ENCODE results near the gene TANGO6.

Gene TANGO6

DNA sequence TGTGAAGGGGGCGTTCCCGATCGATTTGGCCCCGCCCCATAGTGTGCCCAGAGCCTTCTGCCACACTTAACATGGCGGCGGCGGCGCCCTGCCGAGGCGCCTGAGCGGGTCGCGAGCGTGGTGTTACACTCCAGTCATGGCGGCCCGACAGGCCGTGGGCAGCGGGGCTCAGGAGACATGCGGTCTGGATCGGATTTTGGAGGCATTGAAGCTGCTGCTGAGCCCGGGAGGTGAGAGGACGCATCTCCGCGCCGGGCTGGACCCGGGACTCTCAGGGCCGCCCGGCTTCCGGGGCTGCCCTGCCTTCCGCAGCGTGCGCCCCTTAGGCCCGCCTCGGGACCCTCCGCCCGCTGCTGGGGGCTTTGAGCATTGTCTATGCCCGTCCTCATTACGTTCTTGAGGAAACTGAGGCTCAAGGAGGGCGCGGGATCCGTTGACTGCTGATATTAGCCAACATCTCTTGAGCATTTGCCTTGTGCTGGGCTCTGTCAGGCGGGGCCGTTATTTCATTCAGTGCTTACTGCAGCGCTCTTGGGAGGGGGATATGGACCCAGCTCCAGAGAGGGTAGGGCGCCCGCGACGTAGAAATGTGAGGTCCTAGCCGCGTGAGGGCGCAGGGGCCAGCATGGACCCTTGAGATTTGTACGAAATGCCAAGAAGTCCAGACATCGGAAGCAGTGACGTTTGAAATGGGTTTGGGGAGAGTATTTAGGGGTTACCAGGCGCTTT lies at the start of gene TANGO6:
Gene TANGO6 (plus strand): TSS at position 50 of the 729 bp plus-strand sequence. CDS start 87 bp downstream, at position 137.
- peak within 1 kb of the TSS; percentile 86 for H3K4me3 ChIP-seq (ENCODE audit: low read depth, low read length)

DNA sequence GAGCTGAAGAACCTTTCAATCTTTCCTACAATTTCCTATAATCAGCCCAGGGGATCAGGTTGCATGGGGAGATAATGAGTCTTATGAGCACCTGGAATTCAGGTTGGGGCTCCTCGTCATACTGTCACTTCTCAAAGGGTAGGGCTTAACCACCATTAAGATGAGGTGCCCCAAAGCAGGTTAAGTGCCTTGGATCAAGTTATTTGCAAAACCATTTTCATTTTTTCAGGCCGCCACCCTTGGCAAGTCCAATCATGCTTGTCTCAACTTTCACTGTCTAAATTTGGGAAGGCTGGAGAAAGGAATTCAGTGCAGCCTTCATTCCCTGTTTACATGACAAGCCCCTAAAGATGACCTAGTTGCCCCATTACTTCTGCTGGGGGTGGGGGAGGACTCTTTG lies 44.9 kb upstream of the TANGO6 start:
- no peak overlapping the region for H3K4me3 ChIP-seq (ENCODE audit: low read depth, low read length)

DNA sequence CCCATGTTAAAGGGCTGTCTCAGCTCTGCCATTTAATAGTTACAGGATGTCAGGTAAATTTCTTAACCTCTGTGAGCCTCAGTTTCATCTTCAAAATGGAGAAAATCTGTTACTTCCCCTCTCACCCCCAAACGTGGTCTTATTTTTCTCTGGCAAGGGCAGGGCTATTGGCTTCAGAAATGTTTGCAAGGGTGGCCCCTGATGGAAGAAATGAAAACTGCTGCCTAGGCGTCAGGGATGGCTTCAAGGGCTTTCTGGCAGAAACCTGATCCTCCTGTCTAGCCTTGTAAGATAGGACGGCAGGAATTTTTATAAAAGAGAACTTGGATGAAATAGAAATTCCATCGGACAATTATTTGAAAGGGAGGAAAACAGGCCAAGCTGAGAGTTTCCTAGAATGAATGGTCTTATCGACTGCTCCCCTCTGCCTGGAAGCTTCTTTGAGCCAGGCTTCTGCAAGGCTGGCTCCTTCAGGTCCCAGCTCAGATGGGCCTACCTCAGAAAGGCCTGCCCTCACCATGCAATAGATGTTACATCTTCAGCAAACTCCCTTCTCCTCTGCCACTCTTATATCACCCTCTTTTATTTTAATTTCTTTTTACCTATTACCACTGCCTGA lies 43.0 kb upstream of the TANGO6 start:
- H3K4me3 ChIP-seq (ENCODE audit: low read depth, low read length) = no peak overlapping the region

DNA sequence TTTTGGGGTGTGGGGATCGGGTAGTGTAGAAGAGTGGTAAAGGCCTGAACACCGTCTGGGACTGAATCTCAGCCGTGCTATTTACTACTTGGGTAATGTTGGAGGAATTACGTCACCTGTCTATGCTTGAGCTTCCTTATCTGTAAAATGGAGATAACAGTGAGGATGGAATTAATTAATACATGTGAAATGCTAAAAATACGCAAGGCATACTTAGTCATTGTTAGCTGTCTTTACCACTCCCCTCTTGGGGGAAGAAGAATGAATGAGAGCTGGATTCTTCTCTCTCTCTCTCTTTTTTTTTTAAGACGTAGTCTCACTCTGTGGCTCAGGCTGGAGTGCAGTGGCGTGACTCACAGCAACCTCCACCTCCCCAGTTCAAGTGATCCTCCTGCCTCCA lies 41.1 kb upstream of the TANGO6 start:
- H3K4me3 ChIP-seq (ENCODE audit: low read depth, low read length) = no peak overlapping the region

DNA sequence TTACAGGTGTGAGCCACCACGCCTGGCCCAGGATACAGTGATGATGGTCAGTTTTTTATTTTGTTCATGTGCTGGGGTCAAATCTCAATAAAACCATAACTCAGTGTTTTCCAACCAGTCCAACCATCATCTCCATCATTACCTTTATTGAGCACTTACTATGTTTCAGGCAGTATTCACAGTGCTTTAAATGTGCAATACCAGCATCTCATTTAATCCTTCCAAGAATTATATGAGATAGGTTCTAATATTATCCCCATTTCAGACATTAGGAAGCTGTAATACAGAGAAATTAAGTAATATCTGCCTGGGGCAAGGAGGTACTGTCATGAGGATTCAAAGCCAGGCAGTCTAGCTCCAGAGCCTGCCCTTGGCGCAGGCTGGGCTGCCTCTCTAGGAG lies 36.9 kb upstream of the TANGO6 start:
- no peak overlapping the region for H3K4me3 ChIP-seq (ENCODE audit: low read depth, low read length)

DNA sequence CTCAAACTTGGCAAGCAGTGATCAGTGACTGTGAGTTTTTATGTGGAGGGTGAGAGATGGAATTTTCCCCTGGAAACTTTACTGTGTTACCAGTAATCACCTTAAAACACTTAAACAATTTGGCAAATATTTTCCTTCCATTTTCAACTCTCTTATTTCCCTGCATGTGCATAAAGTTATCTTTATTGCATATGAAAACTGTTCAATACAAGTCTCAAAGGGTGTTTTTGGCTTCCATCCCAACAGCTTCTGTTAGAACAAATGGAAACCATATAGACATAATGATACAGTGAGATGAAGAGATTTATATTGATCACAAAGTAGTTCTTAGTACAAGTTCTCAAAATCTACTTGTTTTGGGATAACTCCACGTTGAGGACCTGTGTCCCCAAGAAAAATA lies 36.4 kb upstream of the TANGO6 start:
- H3K4me3 ChIP-seq (ENCODE audit: low read depth, low read length) = no peak overlapping the region

DNA sequence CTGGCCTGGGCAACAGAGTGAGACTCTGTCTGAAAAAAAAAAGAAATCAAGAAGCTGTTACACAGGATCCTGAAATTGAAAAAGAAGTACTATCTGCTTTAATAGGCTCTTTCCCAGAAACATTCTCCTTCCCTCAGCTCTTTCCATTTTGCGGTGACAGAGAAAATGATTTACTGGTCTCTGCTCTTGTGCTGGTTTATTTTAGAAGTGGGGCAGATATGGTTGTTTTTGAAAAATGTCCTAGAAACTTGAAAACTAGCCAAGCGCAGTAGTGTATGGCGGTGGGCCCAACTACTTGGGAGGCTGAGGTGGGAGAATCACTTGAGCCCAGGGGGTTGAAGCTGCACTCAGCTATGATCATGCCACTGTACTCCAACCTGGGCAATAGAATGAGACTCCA lies 28.8 kb upstream of the TANGO6 start:
- no peak overlapping the region for H3K4me3 ChIP-seq (ENCODE audit: low read depth, low read length)

DNA sequence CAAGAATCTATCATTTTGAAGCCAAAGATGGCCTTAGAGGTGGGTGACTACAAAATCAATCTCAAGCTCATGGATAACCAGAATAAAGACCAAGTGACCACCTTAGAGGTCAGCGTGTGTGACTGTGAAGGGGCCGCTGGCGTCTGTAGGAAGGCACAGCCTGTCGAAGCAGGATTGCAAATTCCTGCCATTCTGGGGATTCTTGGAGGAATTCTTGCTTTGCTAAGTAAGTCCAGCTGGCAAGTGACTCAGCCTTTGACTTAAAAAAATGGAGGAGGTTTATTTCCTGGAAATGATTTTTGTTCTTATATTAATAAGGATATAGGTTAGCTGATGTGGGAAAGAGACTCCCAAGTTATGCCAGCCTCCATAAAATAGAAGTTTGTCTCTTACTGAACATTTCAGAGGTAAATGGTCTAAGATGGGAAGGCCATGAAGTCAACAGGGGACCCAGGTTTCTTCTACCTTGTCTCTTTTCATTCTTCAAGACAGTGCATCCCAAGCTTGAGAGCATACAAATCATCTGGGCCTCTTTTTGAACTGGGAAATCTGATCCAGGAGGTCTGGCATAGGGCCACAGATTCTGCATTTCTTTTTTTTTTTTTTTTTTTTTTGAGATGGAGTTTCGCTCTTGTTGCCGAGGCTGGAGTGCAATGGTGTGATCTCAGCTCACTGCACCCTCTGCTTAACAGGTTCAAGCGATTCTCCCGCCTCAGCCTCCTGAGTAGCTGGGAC lies 19.8 kb upstream of the TANGO6 start:
- H3K4me3 ChIP-seq (ENCODE audit: low read depth, low read length) = no peak overlapping the region

DNA sequence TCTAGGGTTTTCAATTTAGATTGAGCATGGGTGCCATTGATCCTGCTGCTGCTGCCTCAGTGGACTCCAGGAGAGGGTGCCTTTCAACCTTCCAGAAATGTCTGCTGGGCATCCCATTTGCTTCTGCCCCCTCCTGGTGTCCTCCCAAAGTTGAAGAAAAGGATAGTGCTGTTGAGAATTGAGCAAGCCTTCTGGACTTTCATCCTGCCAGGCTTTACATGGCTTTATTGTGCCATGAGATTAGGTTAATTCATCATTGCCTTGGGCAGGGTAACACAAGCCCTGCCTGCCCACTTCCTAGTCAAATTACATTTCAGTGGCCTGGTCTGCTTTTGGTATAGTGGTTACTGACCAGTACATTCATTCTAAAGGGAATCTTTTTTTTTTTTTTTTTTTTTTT lies 17.9 kb upstream of the TANGO6 start:
- no peak overlapping the region for H3K4me3 ChIP-seq (ENCODE audit: low read depth, low read length)

DNA sequence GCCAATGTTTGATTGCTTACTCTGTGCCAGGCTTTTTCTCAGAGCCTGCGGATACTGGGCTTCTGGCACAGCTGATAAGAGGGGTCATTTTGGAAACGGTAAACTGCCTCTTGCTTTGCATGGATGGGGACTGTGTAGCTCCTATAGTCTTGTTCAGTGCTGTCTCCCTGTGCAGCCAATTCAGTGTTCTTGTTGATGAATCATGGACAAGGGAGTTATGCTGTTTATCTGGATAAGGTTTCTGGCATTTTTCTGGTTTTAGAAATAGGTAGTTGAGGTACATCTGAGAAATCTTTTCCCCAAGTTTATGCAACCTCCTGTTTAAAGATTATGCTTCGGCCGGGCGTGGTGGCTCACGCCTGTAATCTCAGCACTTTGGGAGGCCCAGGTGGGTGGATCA lies 16.7 kb upstream of the TANGO6 start:
- H3K4me3 ChIP-seq (ENCODE audit: low read depth, low read length) = no peak overlapping the region

DNA sequence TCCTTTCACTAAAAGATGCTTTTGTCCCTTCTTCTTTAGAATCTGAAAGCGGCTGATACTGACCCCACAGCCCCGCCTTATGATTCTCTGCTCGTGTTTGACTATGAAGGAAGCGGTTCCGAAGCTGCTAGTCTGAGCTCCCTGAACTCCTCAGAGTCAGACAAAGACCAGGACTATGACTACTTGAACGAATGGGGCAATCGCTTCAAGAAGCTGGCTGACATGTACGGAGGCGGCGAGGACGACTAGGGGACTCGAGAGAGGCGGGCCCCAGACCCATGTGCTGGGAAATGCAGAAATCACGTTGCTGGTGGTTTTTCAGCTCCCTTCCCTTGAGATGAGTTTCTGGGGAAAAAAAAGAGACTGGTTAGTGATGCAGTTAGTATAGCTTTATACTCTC lies 10.1 kb upstream of the TANGO6 start:
- no peak overlapping the region for H3K4me3 ChIP-seq (ENCODE audit: low read depth, low read length)

DNA sequence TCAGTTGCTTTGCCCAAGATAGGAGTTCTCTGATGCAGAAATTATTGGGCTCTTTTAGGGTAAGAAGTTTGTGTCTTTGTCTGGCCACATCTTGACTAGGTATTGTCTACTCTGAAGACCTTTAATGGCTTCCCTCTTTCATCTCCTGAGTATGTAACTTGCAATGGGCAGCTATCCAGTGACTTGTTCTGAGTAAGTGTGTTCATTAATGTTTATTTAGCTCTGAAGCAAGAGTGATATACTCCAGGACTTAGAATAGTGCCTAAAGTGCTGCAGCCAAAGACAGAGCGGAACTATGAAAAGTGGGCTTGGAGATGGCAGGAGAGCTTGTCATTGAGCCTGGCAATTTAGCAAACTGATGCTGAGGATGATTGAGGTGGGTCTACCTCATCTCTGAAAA lies 8.8 kb upstream of the TANGO6 start:
- no peak overlapping the region for H3K4me3 ChIP-seq (ENCODE audit: low read depth, low read length)

DNA sequence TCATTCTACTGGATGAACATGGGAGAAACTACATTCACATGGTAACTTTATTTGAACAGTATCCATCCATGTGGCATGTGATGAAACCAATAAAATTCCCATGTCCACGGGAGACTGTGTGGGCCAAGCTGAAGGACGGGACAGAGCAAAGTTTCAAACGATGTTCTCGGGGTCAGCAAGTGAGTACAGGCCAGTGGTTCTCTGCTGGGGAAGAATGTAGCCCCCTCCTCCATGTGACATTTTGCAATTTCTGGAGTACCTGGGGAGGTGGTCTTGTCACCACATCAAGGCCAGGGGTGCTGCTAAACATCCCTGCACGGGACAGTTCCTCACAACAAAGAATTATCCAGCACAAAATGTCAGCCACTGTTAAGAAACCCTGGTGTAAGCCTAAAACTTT lies 7.4 kb upstream of the TANGO6 start:
- H3K4me3 ChIP-seq (ENCODE audit: low read depth, low read length) = no peak overlapping the region

DNA sequence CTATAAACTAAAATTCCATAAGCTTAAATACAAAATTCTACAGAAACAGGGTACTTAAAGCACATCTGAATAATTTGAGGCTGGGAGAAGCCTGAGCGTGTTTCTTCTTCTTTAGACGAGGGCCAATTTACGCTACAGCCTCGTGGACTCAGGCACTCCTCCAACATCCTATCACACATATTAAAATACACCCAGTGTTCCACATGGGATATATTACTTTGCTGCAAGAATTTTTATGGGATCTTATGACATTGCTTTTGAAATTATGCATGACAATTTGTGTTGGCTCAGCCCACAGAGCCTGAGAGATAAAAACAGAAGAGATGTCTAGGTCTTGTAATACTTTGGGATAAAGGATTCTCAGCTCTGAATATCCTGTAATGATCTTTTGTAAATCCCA lies 3.5 kb upstream of the TANGO6 start:
- H3K4me3 ChIP-seq (ENCODE audit: low read depth, low read length) = no peak overlapping the region

DNA sequence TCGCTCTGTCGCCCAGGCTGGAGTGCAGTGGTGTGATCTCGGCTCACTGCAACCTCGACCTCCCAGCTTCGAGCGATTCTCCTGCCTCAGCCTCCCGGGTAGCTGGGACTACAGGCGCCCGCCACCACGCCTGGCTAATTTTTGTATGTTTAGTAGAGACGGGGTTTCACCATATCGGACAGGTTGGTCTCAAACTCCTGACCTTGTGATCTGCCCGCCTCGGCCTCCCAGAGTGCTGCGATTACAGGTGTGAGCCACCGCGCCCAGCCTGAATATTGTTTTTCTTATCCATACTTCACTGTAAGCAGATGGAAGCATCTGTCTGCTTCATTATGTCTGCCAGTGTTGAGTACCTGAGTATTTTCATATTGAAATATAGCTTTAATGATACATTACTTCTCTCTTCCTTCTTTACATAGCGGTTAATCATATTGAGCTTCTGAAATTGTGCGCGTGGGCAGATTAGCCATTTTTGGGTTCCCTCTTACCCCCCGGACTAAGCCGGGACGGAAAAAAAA lies 308 bp upstream of the TANGO6 start:
- peak overlapping the region; percentile 86 for H3K4me3 ChIP-seq (ENCODE audit: low read depth, low read length)

DNA sequence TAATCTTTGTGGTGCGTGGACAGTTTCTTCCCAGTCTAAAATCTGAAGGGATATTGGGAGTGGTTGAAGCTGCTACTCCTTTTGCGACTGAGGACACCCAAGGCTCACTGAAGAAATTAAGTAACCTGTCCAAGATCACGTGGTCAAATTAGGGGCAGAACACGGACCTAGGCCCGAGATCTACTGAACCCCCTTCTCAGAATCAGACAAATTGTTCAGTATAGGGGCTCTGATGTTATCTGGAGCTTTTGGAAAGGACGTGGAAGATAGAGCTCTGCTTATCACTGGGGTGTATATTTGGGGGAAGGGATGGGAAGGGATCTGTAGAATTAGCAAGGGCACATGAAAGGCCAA lies 857 bp downstream of the TANGO6 start:
- H3K4me3 ChIP-seq (ENCODE audit: low read depth, low read length) = peak overlapping the region; percentile 86

DNA sequence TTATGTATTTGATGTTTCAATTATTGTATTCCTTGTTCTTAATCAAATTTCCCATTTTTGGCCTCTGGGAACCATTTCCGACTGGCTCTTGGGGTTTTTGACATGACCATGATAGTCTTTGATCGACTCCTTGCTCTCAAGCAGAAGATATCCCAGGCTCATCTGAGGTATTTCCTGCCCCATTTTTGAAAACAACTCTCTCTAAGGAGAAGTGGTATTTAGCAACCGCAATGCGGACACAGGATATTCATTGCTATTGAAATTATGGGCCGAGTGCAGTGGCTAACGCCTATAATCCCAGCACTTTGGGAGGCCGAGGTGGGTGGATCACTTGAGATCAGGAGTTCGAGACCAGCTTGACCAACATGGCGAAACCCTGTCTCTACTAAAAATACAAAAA lies 5.5 kb downstream of the TANGO6 start:
- no peak overlapping the region for H3K4me3 ChIP-seq (ENCODE audit: low read depth, low read length)

DNA sequence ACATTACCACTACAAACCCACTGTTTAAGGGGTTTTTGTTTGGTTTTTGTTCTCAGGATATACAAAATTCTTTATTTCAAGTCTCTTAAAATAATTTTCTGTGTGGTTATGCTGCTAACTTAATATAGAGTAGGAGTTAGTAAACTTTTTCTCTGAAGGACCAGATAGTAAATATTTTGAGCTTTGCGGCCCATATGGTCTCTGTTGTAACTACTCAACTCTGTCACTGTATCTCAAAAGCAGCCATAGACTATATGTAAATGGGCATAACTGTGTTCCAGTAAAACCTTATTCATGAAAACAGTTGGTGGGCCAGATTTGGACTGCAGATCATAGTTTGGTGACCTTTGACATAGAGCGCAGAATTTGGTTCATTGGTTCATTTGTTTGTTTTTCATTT lies 7.2 kb downstream of the TANGO6 start:
- H3K4me3 ChIP-seq (ENCODE audit: low read depth, low read length) = no peak overlapping the region

DNA sequence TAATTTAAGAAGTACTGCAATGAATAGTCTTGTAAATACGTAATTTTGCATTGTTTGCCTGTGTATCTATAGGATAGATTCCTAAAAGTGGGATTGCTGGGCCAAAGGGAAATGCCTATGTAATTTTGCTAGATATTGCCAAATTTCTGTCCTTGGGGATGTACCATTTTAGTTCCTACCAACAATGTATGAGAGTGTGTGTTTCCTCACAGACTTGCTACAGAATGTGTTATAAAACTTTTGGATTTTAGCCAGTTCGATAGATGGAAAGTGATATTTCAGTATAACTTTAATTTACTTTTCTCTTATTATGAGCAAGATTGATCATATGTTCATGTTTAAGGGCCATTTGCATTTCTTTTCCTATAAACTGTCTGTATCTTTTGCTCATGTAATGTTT lies 8.3 kb downstream of the TANGO6 start:
- H3K4me3 ChIP-seq (ENCODE audit: low read depth, low read length) = no peak overlapping the region

DNA sequence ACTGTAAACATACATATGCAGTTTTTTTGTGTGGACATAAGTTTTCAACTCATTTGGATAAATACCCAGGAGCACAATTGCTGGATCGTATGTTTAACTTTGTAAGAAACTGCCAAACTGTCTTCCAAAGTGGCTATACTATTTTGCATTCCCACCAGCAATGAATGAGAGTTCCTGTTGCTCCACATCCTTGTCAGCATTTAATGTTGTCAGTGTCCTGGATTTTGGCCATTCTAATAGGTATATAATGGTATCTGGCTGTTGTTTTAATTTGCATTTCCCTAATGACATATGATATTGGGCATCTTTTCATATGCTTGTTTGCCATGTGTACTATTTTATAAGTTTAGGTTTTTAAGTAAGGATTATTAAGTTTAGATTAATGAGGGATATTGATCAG lies 14.1 kb downstream of the TANGO6 start:
- no peak overlapping the region for H3K4me3 ChIP-seq (ENCODE audit: low read depth, low read length)

DNA sequence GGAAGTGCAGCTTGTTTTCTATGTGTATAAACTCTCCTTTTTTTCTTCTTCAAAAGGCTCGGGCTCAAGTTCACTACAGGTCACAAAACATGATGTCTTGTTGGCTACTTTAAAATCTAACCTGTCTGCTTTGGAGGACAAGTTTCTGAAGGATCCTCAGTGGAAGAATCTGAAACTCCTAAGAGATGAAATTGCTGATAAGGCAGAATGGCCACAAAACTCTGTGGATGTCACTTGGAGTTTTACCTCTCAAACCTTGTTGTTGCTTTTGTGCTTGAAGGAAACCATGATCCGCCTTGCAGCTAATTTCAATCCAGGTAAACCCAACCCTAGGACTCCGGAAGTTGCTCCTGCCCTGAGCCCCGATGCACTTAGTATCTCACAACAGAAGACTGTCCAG lies 16.5 kb downstream of the TANGO6 start:
- no peak overlapping the region for H3K4me3 ChIP-seq (ENCODE audit: low read depth, low read length)
